HepG2 (cell line): ENCODE results near the gene SRRM1. TPM values are rescaled to one million over a fixed set of nuclear protein-coding genes. Genes with fewer than 3 reads are reported as not detected.

Experiments used
- ATAC-seq: fragments of 200-7000 bp; cut with Tn5 transposase; 3 replicates; pipeline ENCODE4 v1.9.1; 2020; ENCODE audit warnings: mild to moderate bottlenecking, moderate library complexity
- BruUV-seq: library from RNA; stranded (reverse); fragments of 400-500 nt; replicated peaks from 2 replicates; lab custom pipeline; 2021; lab: Mats Ljungman, UMichigan
- CTCF ChIA-PET: fragments of 300-600 bp; formaldehyde crosslinking; extraction: SDS; loops from one replicate; lab custom pipeline; 2021; ENCODE audit warnings: low total read pairs, inconsistent platforms, low intra/inter-chr PET ratio; lab: Yijun Ruan, JAX
- POLR2A ChIA-PET: fragments of 350-600 bp; sonication (Branson Sonifier 250); formaldehyde crosslinking; loops from one replicate; lab custom pipeline; 2020; ENCODE audit warnings: antibody characterized with exemption, inconsistent platforms; lab: Yijun Ruan, JAX
- DNase-seq: peaks from one replicate; pipeline ENCODE4 v3.0.0-alpha.2; 2015; ENCODE audit warnings: low spot score
- FAIRE-seq: peaks from 3 replicates; lab custom pipeline; 2011; peaks lifted over from hg19 to GRCh38; lab: Jason Lieb, UNC
- H2AFZ ChIP-seq: one replicate; pipeline ENCODE4 v1.6.1; 2011; ENCODE audit warnings: low read length, inconsistent platforms
- H3K27ac ChIP-seq: fragments of 300-600 bp; 3 replicates; pipeline ENCODE4 v1.8.0; 2011; ENCODE audit warnings: mixed run types, mild to moderate bottlenecking, mixed read lengths, low read length, inconsistent platforms; ENCODE audit not compliant: insufficient read depth; ENCODE audit errors: extremely low read length
- H3K27me3 ChIP-seq, 2 experiments: fragments of 200-600 bp in 1 of 2; 2 replicates in 1 of 2; 3 replicates in 1 of 2; pipeline versions ENCODE4 v1.6.0 to v1.8.0; 2011; ENCODE audit warnings: low read length in 2 of 2, mild to moderate bottlenecking in 2 of 2, moderate library complexity in 2 of 2, inconsistent platforms in 1 of 2; ENCODE audit not compliant: insufficient read depth in 2 of 2, control insufficient read depth in 1 of 2
- H3K36me3 ChIP-seq, 2 experiments: fragments of 200-600 bp in 1 of 2; replicated peaks in 1 of 2; 2 replicates in 1 of 2; 3 replicates in 1 of 2; pipeline versions ENCODE4 v1.5.1 to v1.8.0; 2011; ENCODE audit warnings: low read length in 2 of 2, inconsistent platforms in 1 of 2; ENCODE audit not compliant: insufficient read depth in 2 of 2, control insufficient read depth in 1 of 2
- H3K4me1 ChIP-seq: 2 replicates; pipeline ENCODE4 v1.5.1; 2012; ENCODE audit warnings: low read length, inconsistent platforms; ENCODE audit not compliant: insufficient read depth
- H3K4me2 ChIP-seq: 2 replicates; pipeline ENCODE4 v1.6.0; 2011; ENCODE audit warnings: low read depth, low read length, inconsistent platforms
- H3K4me3 ChIP-seq, 3 experiments: fragments of 200-600 bp in 1 of 3; sonication (generic), shearing (Covaris generic) in 1 of 3; replicated peaks in 1 of 3; 2 replicates each; pipeline ENCODE4 v1.5.1; 2011 to 2016; ENCODE audit warnings: low read length in 3 of 3, inconsistent platforms in 2 of 3, low read depth in 2 of 3, mild to moderate bottlenecking in 2 of 3, control low read depth in 1 of 3, mixed read lengths in 1 of 3; ENCODE audit not compliant: insufficient read depth in 1 of 3
- H3K79me2 ChIP-seq: one replicate; pipeline ENCODE4 v1.6.1; 2011; ENCODE audit warnings: low read length, inconsistent platforms; ENCODE audit not compliant: insufficient read depth
- H3K9ac ChIP-seq: 2 replicates; pipeline ENCODE4 v1.6.0; 2011; ENCODE audit warnings: mild to moderate bottlenecking, low read depth, low read length, inconsistent platforms; ENCODE audit not compliant: insufficient read depth
- H3K9me3 ChIP-seq: 2 replicates; pipeline ENCODE4 v1.5.1; 2012; ENCODE audit warnings: mild to moderate bottlenecking, low read length
- H4K20me1 ChIP-seq: 2 replicates; pipeline ENCODE4 v1.6.0; 2011; ENCODE audit warnings: inconsistent platforms, mild to moderate bottlenecking, low read length, moderate library complexity; ENCODE audit not compliant: insufficient read depth
- THAP11 ChIP-seq: IDR thresholded peaks from 2 replicates; pipeline ENCODE4 v1.6.1; 2016; ENCODE audit warnings: missing biosample characterization, missing genetic modification reagents
- ZFP36L2 ChIP-seq: sonication (generic); formaldehyde crosslinking; IDR thresholded peaks from 2 replicates; pipeline ENCODE4 v1.4.0; 2020; ENCODE audit warnings: missing genetic modification reagents
- ZFX ChIP-seq: sonication (generic); formaldehyde crosslinking; IDR thresholded peaks from 2 replicates; pipeline ENCODE4 v1.4.0; 2020; ENCODE audit warnings: mild to moderate bottlenecking, low read depth, missing genetic modification reagents, moderate library complexity
- ZNF3 ChIP-seq: IDR thresholded peaks from 2 replicates; pipeline ENCODE4 v1.7.0; 2017; ENCODE audit warnings: inconsistent platforms
- ZSCAN22 ChIP-seq: sonication (generic); formaldehyde crosslinking; IDR thresholded peaks from 2 replicates; pipeline ENCODE4 v1.4.0; 2020; ENCODE audit warnings: mild to moderate bottlenecking, missing genetic modification reagents
- WGBS: methylation state at CpG from one replicate; pipeline ENCODE4 v1.1.6; 2017; ENCODE audit warnings: low lambda C conversion rate; 5-methylcytosine and 5-hydroxymethylcytosine counted together
- in situ Hi-C: cut with HindIII; loops from 2 replicates; pipeline ENCODE4 v1.10.0; 2017; ENCODE audit warnings: low pct_unique_long_range_greater_than_20kb; ENCODE audit not compliant: extremely low pct_ligation_motif_present
- intact Hi-C: fragments of 100-400 bp; cut with micrococcal nuclease; formaldehyde crosslinking; loops from one replicate; pipeline ENCODE4 v1.10.0; 2022; ENCODE audit not compliant: unreplicated experiment
- polyA plus RNA-seq, 8 experiments: library from polyadenylated mRNA; depleted of rRNA in 3 of 8; stranded (reverse) in 7 of 8; unstranded in 1 of 8; fragments of >200 nt; fragmentation: Illumina TruSeq in 4 of 8; extraction: Trizol in 4 of 8; gene quantifications; 2 replicates each; pipeline versions ENCODE4 v1.2.1 to v1.2.3, GENCODE V29; 2011 to 2016; ENCODE audit warnings: low read depth in 4 of 8, missing spikeins in 1 of 8, mixed read lengths in 1 of 8; ENCODE audit not compliant: insufficient read depth in 1 of 8
- total RNA-seq, 5 experiments: library from RNA; depleted of rRNA; stranded (reverse); fragments of >200 nt; fragmentation: Illumina TruSeq; extraction: Trizol; gene quantifications; 2 replicates each; pipeline ENCODE4 v1.2.3, GENCODE V29; 2016; ENCODE audit warnings: low read depth in 1 of 5
- TF ChIP-seq, protein P1 (sequence below): sonication (generic); formaldehyde crosslinking; IDR thresholded peaks from 2 replicates; pipeline ENCODE4 v1.8.0; 2023; ENCODE audit warnings: mild to moderate bottlenecking, missing genetic modification reagents
- TF ChIP-seq, protein P2 (sequence below): IDR thresholded peaks from 2 replicates; pipeline ENCODE4 v1.6.1; 2012; ENCODE audit warnings: inconsistent platforms
- TF ChIP-seq, protein P3 (sequence below): IDR thresholded peaks from 2 replicates; pipeline ENCODE4 v1.6.1; 2016; ENCODE audit warnings: missing genetic modification reagents, missing compliant biosample characterization
- TF ChIP-seq, protein P4 (sequence below): sonication (generic); formaldehyde crosslinking; IDR thresholded peaks from 2 replicates; pipeline ENCODE4 v1.5.1; 2020; ENCODE audit warnings: mild to moderate bottlenecking, missing genetic modification reagents, moderate library complexity

SRRM1 gene
- total and polyA plus RNA-seq, 2 of the 13 experiments (the other 11 are each of a cell fraction or from before 2014, with no cell fraction given), result 31.6 to 44.5 TPM

DNA sequence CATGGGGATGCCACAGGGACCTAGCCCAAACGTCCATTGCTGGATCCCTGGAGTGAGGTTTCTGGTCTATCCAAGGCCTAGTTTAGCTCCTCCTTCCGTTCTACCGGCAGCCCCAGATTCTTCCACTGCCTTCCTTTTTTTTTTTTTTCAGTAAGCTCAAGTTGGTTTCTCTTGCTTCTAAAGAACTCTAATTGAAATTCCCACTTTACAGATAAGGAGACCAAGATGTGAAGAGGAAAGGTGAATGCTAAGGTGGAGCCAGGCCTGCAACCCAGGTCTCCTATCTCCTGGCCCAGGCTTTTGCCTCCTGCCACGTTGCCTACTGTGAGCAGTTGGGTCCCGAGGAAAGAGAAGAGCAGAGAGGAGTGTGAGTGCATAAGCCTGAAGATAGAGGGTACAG is 70.6 kb downstream of the SRRM1 start:
- Histone ChIP-seq H3K9me3 (no peaks in the 10 kb centered on the region), H3K4me3 (no peak overlapping the region; a peak in 1 of 6 replicates), H3K79me2 (no peaks in the 10 kb centered on the region), H2AFZ (no peak overlapping the region), H4K20me1 (no peaks in the 10 kb centered on the region), H3K9ac (peak overlapping the region; percentile 23; the same call in 1 of the 2 replicates), H3K4me1 (peaks cover 81% of the 10 kb centered on the region), H3K27me3 (no peaks in the 10 kb centered on the region), H3K4me2 (peak overlapping the region; percentile 45), H3K36me3 (no peaks in the 10 kb centered on the region), H3K27ac (no peak overlapping the region)
- ChIA-PET POLR2A (interaction anchor here (2.3 to 3.3 kb wide), 2 partner anchors 8 to 10 kb away, joined by 7 to 22 read pairs; no protein-coding TSS in a partner anchor), CTCF (no interaction called here)
- 44% methylated on average over 5 of the region's 5 CpGs for WGBS
- 0 out of 2 replicates have a peak, but pooled peaks have one; percentile 25 for TF ChIP-seq ZFX (CRISPR knock-in tag)
- no peak for TF ChIP-seq THAP11 (CRISPR knock-in tag)
- TF ChIP-seq ZFP36L2, result no peak
- TF ChIP-seq, protein P1, sequence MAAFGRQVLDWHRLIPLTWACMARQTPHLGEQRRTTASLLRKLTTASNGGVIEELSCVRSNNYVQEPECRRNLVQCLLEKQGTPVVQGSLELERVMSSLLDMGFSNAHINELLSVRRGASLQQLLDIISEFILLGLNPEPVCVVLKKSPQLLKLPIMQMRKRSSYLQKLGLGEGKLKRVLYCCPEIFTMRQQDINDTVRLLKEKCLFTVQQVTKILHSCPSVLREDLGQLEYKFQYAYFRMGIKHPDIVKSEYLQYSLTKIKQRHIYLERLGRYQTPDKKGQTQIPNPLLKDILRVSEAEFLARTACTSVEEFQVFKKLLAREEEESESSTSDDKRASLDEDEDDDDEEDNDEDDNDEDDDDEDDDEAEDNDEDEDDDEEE (CRISPR knock-in tag), result no peak
- no TSS peak for BruUV-seq
- no peak for ATAC-seq
- in situ Hi-C loops, result no loop called here
- no peak for FAIRE-seq
- intact Hi-C loops, result no loop called here
- DNase-seq, result no peak

DNA sequence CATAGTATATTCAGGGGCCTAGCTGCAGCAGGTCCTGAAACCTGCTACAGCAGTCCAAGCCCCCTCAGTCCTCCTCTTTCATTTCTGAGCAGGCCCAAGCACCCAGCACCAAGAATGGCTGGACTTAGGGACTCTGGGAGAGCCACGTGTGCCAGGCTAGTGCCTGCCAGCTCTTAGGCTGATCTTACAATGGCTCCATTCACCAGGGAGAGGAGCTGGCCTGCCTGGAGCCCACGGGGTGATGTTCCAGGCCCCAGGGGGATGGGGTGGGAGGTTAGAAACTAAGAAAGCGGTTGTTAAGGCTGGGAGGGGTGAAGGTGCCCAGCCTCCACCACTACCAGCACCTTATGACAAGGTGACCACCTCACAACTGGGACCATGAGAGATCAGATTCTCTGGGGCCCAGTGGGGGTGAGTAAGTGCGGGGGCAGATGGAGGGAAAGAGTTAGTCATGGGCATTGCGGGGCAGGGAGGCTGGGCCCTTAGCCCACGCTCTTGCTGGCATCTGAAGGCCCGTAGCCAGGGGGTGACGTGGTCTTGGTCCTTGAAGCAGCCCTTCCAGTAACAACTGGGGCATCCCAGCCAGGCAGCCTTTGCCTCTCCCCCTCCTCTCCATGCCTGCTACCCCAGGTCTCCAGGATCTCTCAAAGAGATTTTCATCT is 71.9 kb downstream of the SRRM1 start:
- H3K79me2 ChIP-seq, result no peaks in the 10 kb centered on the region
- H3K36me3 ChIP-seq, result no peaks in the 10 kb centered on the region
- ATAC-seq (peak; percentile 42), FAIRE-seq (no peak), DNase-seq (peak; percentile 49)
- H2AFZ ChIP-seq, result no peak overlapping the region
- ChIA-PET CTCF (no interaction called here), POLR2A (interaction anchor here (2.3 to 3.3 kb wide), 2 partner anchors 9 kb away, joined by 7 to 22 read pairs; no protein-coding TSS in a partner anchor)
- BruUV-seq, result no TSS peak
- H3K9me3 ChIP-seq, result no peaks in the 10 kb centered on the region
- intact Hi-C loops (loop anchor here (1.0 kb wide), 1 partner anchor 10 kb away; no protein-coding TSS in a partner anchor), in situ Hi-C loops (no loop called here)
- peaks cover 88% of the 10 kb centered on the region for H3K4me1 ChIP-seq
- H3K4me3 ChIP-seq, result no peak overlapping the region
- no peak overlapping the region for H3K27ac ChIP-seq
- no peak overlapping the region for H3K9ac ChIP-seq
- 73% methylated on average over 8 of the region's 8 CpGs for WGBS
- no peaks in the 10 kb centered on the region for H4K20me1 ChIP-seq
- no peaks in the 10 kb centered on the region for H3K27me3 ChIP-seq
- H3K4me2 ChIP-seq, result peak overlapping the region; percentile 26
- TF ChIP-seq, protein P2, sequence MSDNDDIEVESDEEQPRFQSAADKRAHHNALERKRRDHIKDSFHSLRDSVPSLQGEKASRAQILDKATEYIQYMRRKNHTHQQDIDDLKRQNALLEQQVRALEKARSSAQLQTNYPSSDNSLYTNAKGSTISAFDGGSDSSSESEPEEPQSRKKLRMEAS, result peak; percentile 33; the same call in 1 of the 2 replicates
- no peak for TF ChIP-seq ZNF3
- peak; percentile 90 for TF ChIP-seq ZSCAN22 (CRISPR knock-in tag)
- TF ChIP-seq, protein P3, sequence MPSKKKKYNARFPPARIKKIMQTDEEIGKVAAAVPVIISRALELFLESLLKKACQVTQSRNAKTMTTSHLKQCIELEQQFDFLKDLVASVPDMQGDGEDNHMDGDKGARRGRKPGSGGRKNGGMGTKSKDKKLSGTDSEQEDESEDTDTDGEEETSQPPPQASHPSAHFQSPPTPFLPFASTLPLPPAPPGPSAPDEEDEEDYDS, result no peak
- TF ChIP-seq, protein P4, sequence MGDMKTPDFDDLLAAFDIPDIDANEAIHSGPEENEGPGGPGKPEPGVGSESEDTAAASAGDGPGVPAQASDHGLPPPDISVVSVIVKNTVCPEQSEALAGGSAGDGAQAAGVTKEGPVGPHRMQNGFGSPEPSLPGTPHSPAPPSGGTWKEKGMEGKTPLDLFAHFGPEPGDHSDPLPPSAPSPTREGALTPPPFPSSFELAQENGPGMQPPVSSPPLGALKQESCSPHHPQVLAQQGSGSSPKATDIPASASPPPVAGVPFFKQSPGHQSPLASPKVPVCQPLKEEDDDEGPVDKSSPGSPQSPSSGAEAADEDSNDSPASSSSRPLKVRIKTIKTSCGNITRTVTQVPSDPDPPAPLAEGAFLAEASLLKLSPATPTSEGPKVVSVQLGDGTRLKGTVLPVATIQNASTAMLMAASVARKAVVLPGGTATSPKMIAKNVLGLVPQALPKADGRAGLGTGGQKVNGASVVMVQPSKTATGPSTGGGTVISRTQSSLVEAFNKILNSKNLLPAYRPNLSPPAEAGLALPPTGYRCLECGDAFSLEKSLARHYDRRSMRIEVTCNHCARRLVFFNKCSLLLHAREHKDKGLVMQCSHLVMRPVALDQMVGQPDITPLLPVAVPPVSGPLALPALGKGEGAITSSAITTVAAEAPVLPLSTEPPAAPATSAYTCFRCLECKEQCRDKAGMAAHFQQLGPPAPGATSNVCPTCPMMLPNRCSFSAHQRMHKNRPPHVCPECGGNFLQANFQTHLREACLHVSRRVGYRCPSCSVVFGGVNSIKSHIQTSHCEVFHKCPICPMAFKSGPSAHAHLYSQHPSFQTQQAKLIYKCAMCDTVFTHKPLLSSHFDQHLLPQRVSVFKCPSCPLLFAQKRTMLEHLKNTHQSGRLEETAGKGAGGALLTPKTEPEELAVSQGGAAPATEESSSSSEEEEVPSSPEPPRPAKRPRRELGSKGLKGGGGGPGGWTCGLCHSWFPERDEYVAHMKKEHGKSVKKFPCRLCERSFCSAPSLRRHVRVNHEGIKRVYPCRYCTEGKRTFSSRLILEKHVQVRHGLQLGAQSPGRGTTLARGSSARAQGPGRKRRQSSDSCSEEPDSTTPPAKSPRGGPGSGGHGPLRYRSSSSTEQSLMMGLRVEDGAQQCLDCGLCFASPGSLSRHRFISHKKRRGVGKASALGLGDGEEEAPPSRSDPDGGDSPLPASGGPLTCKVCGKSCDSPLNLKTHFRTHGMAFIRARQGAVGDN (CRISPR knock-in tag), result peak; percentile 31; the same call in 1 of the 2 replicates
